PFSK-1 (cell line): ENCODE measurements around the gene SDF4.

ENCODE experiments used
- FOXP2 ChIP-seq: optimal IDR thresholded peaks from 2 replicates; pipeline ENCODE3; 2011; ENCODE audit warnings: borderline replicate concordance, control low read depth, inconsistent platforms; ENCODE audit not compliant: insufficient read depth; ENCODE audit errors: extremely low read length, extremely low read depth
- POLR2AphosphoS5 ChIP-seq: IDR thresholded peaks from 2 replicates; pipeline ENCODE4 v1.6.1; 2012; ENCODE audit warnings: low read depth, mild to moderate bottlenecking, control low read depth, low read length, moderate library complexity
- REST ChIP-seq, 2 experiments: IDR thresholded peaks; 2 replicates each; pipeline versions ENCODE4 v1.6.1 to v1.8.0; 2011 to 2012; ENCODE audit warnings: low read depth in 2 of 2, low read length in 2 of 2, control low read depth in 1 of 2, inconsistent platforms in 1 of 2, mild to moderate bottlenecking in 1 of 2, moderate library complexity in 1 of 2; ENCODE audit not compliant: insufficient read depth in 1 of 2
- SIN3A ChIP-seq: IDR thresholded peaks from 2 replicates; pipeline ENCODE4 v1.6.1; 2012; ENCODE audit warnings: mild to moderate bottlenecking, low read length, moderate library complexity, borderline replicate concordance; ENCODE audit not compliant: insufficient read depth
- TAF1 ChIP-seq: IDR thresholded peaks from 2 replicates; pipeline ENCODE4 v1.6.1; 2012; ENCODE audit warnings: low read length, control low read depth, borderline replicate concordance; ENCODE audit not compliant: insufficient read depth

The SDF4 gene

GRCh38 chr1:1275836-1276235 lies 44.0 kb upstream of the SDF4 start:
- TF ChIP-seq TAF1: no peak

- TF ChIP-seq FOXP2 (no peak), POLR2AphosphoS5 (no peak), REST (IDR thresholded peaks at IDR 0.05; ENCODE audit: insufficient read depth in 1 of 2, low read depth in 2 of 2, low read length in 2 of 2) (no peak), SIN3A (no peak), TAF1 (no peak)
Observed at GRCh38 chr1:1274931-1275431, 43.2 kb upstream of the SDF4 start.

GRCh38 chr1:1274299-1274930 lies 42.6 kb upstream of the SDF4 start:
- TF ChIP-seq FOXP2: no peak
- no peak for TF ChIP-seq SIN3A
- no peak for TF ChIP-seq REST (IDR thresholded peaks at IDR 0.05; ENCODE audit: insufficient read depth in 1 of 2, low read depth in 2 of 2, low read length in 2 of 2)
- no peak for TF ChIP-seq POLR2AphosphoS5
- no peak for TF ChIP-seq TAF1

GRCh38 chr1:1273512-1274298 lies 41.9 kb upstream of the SDF4 start, which contains the start of gene UBE2J2:
UBE2J2 (minus strand) TSS chr1:1273854; CDS start chr1:1267992, 5,862 bp downstream.
- TF ChIP-seq FOXP2 (peak; percentile 75), REST (IDR thresholded peaks at IDR 0.05; ENCODE audit: insufficient read depth in 1 of 2, low read depth in 2 of 2, low read length in 2 of 2) (peak in 1 of 2 experiments; percentile 27; a peak in 1 of 4 replicates), POLR2AphosphoS5 (peak; percentile 83), TAF1 (peak; percentile 72; the same call in 1 of the 2 replicates), SIN3A (no peak; the same call in 1 of the 2 replicates)

GRCh38 chr1:1273209-1273511 lies 41.4 kb upstream of the SDF4 start:
- TF ChIP-seq SIN3A: no peak
- no peak for TF ChIP-seq POLR2AphosphoS5
- TF ChIP-seq FOXP2: no peak
- TF ChIP-seq REST (IDR thresholded peaks at IDR 0.05; ENCODE audit: insufficient read depth in 1 of 2, low read depth in 2 of 2, low read length in 2 of 2): no peak
- no peak for TF ChIP-seq TAF1
